Natural killer cell (primary cell): ENCODE results near the gene ST6GAL1. TPM values are rescaled to one million over a fixed set of nuclear protein-coding genes. Genes with fewer than 3 reads are reported as not detected.
A peak's percentile ranks its signal among the peaks of the same experiment; 100 is the strongest.

ENCODE experiments used
- ATAC-seq, 3 donors: fragments of 150-1000 bp in 2 of 3; fragments of 200-7000 bp in 1 of 3; cut with Tn5 transposase; 1 replicate in 1 of 3; 2 replicates in 2 of 3; pipeline ENCODE4 v1.10.0; 2021; ENCODE audit warnings: mild to moderate bottlenecking in 2 of 3, moderate library complexity in 2 of 3
- DNase-seq, 2 donors: peaks; one replicate each; pipeline versions ENCODE4 v3.0.0 to v3.0.0-alpha.2; 2013 to 2021; ENCODE audit warnings: mixed read lengths in 1 of 2
- H3K27ac ChIP-seq: one replicate; pipeline ENCODE4 v1.5.1; 2013; ENCODE audit warnings: mild to moderate bottlenecking, low read length
- H3K27me3 ChIP-seq: one replicate; pipeline ENCODE4 v1.6.1; 2013; ENCODE audit warnings: low read length; ENCODE audit not compliant: control insufficient read depth, insufficient read depth
- H3K36me3 ChIP-seq: one replicate; pipeline ENCODE4 v1.6.1; 2013; ENCODE audit warnings: low read length; ENCODE audit not compliant: control insufficient read depth, insufficient read depth
- H3K4me1 ChIP-seq: one replicate; pipeline ENCODE4 v1.6.1; 2013; ENCODE audit warnings: low read length; ENCODE audit not compliant: control insufficient read depth, insufficient read depth
- H3K4me3 ChIP-seq: one replicate; pipeline ENCODE4 v1.5.1; 2013; ENCODE audit warnings: low read length
- H3K9me3 ChIP-seq: one replicate; pipeline ENCODE4 v1.6.1; 2013; ENCODE audit warnings: low read length; ENCODE audit not compliant: control insufficient read depth, insufficient read depth
- H3K27ac Mint-ChIP-seq, 2 donors: one replicate each; pipeline ENCODE4 v1.8.0; 2022; ENCODE audit warnings: mild to moderate bottlenecking in 2 of 2, mixed read lengths in 2 of 2, moderate library complexity in 1 of 2
- H3K27me3 Mint-ChIP-seq, 2 donors: one replicate each; pipeline ENCODE4 v1.8.0; 2022; ENCODE audit warnings: low read depth in 2 of 2, mixed read lengths in 2 of 2
- H3K36me3 Mint-ChIP-seq: one replicate; pipeline ENCODE4 v1.8.0; 2022; ENCODE audit warnings: mixed read lengths
- H3K4me1 Mint-ChIP-seq, 2 donors: one replicate each; pipeline ENCODE4 v1.8.0; 2022; ENCODE audit warnings: mixed read lengths in 2 of 2
- H3K4me3 Mint-ChIP-seq: one replicate; pipeline ENCODE4 v1.8.0; 2022; ENCODE audit warnings: mild to moderate bottlenecking, moderate library complexity, mixed read lengths
- H3K9me3 Mint-ChIP-seq, 2 donors: one replicate each; pipeline ENCODE4 v1.8.0; 2022; ENCODE audit warnings: mixed read lengths in 2 of 2
- WGBS: methylation state at CpG from one replicate; pipeline ENCODE4 v1.1.7; 2013; ENCODE audit warnings: missing lambda C conversion rate; ENCODE audit not compliant: insufficient coverage; 5-methylcytosine and 5-hydroxymethylcytosine counted together
- intact Hi-C: fragments of 100-400 bp; cut with micrococcal nuclease; formaldehyde crosslinking; loops from one replicate; pipeline ENCODE4 v1.14.2; 2022
- total RNA-seq, 4 donors: library from RNA; stranded (reverse); fragments of 120-200 nt in 1 of 4; gene quantifications; one replicate each; pipeline versions ENCODE4 v1.2.3 to v1.2.4, GENCODE V29; 2013 to 2022
- TF ChIP-seq, protein P1 (sequence below): fragments of 200-600 bp; IDR thresholded peaks from one replicate; pipeline ENCODE4 v1.8.0; 2022; ENCODE audit warnings: antibody characterized with exemption

ST6GAL1 gene
- total RNA-seq, 3 donors from 2014 or later (not counting 1 experiment from before 2014, with no cell fraction given), result 121 to 182 (median 146) TPM

DNA sequence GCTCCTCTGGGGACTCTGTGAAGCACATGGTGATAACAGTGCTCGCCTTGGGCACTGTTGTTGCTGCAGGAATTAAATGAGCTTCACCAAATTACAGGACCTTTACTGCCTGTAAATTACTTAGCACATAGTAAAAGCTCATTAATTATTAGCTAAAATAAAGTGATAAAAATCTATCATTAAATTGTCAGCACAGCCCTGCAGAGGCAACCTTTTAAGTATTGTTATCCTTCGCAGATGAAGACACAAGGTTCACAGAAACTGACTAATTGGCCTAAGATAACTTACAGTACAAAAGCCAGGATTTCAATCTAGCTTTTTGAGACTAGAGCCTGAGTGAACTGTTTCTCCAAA is 96.0 kb downstream of the ST6GAL1 start:
- no peaks in the 10 kb centered on the region for H3K27me3 ChIP-seq

DNA sequence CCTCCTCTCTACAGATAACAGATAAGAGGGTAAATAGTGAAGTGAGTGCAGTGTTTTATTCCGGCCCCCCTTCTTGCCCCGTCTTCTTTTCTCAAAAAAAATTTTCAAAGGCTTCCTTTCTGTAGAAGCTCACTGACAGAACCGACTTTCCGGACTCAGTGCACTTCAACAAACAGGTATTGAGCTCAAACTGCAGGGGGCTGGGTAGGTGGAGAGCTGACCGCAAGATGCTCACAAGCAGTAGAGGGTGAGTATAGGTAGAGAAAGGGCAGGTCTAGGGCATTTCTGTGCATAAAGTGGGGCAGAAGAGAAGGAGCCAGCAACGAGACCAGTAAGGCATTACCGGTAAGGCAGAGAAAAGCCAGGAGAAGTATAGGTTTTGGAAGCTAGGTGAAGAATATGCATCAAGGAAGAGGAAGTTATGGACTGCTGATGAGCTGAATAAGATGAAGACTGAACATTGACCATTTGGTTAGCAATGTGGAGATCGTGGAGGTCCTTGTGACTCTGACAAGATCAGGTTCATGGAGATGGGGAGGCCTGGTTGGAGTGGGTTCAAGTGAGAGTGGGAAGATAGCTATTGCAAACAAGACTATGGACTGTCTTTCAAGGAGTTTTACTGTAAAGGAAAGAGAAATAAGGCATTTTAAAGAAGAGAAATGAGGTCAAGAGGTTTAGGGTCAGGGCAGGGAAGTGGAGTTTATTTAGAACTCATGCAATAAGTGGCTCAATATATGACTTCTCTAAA is 97.4 kb downstream of the ST6GAL1 start:
- TF ChIP-seq, protein P1, sequence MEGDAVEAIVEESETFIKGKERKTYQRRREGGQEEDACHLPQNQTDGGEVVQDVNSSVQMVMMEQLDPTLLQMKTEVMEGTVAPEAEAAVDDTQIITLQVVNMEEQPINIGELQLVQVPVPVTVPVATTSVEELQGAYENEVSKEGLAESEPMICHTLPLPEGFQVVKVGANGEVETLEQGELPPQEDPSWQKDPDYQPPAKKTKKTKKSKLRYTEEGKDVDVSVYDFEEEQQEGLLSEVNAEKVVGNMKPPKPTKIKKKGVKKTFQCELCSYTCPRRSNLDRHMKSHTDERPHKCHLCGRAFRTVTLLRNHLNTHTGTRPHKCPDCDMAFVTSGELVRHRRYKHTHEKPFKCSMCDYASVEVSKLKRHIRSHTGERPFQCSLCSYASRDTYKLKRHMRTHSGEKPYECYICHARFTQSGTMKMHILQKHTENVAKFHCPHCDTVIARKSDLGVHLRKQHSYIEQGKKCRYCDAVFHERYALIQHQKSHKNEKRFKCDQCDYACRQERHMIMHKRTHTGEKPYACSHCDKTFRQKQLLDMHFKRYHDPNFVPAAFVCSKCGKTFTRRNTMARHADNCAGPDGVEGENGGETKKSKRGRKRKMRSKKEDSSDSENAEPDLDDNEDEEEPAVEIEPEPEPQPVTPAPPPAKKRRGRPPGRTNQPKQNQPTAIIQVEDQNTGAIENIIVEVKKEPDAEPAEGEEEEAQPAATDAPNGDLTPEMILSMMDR, result no peak
- peak overlapping the region; percentile 43 for H3K27ac ChIP-seq
- Mint-ChIP-seq H3K36me3 (no peaks in the 10 kb centered on the region), H3K9me3 (no peaks in the 10 kb centered on the region), H3K4me1 (peaks cover 69 to 77% of the 10 kb centered on the region in 2 donors), H3K27me3 (no peaks in the 10 kb centered on the region), H3K4me3 (peak overlapping the region; percentile 67), H3K27ac (peak overlapping the region; percentile 67 to 72)
- intact Hi-C loops, result no loop called here
- H3K4me3 ChIP-seq, result no peak overlapping the region
- no peaks in the 10 kb centered on the region for H3K36me3 ChIP-seq
- DNase-seq (peak in 1 of 2 donors; percentile 88), ATAC-seq (peak; percentile 19 to 45 (median 34))
- H3K4me1 ChIP-seq, result peaks cover 62% of the 10 kb centered on the region
- H3K27me3 ChIP-seq, result no peaks in the 10 kb centered on the region
- 44% methylated on average over 7 of the region's 8 CpGs for WGBS
- H3K9me3 ChIP-seq, result peaks cover 2% of the 10 kb centered on the region

More for the DNA sequence above, 96.0 kb downstream of the ST6GAL1 start:
- WGBS, result 60% methylated on average over 2 of the region's 2 CpGs
- ATAC-seq (no peak), DNase-seq (no peak)
- no peaks in the 10 kb centered on the region for H3K27me3 Mint-ChIP-seq
- Histone ChIP-seq H3K4me1 (peaks cover 56% of the 10 kb centered on the region), H3K4me3 (no peak overlapping the region), H3K9me3 (peaks cover 2% of the 10 kb centered on the region), H3K36me3 (no peaks in the 10 kb centered on the region), H3K27ac (peak overlapping the region; percentile 42)
- H3K4me3 Mint-ChIP-seq, result peak overlapping the region; percentile 70
- H3K27ac Mint-ChIP-seq, result peak overlapping the region; percentile 88 to 93
- intact Hi-C loops, result no loop called here
- TF ChIP-seq, protein P1, result no peak
- H3K4me1 Mint-ChIP-seq, result peaks cover 67 to 76% of the 10 kb centered on the region in 2 donors
- H3K9me3 Mint-ChIP-seq, result no peaks in the 10 kb centered on the region
- no peaks in the 10 kb centered on the region for H3K36me3 Mint-ChIP-seq

DNA sequence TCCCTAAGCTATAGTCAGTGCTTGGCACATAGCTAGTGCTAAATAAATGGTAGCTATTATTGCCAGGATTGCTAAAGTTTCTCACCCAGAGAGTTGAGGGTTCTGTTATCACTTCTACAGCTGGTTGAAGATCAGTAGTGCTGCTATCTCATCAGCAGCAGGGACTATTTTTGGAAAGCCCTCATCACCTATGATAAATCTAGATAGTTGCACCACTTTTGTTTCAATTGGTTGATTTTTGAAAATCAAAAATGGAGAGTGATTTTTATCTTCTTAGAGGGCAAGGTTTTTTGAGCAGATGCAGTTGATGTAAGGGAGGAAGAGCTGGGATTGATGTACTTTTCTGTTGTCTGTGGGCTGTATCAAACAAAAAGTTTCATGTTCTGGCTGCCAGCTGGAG is 101.6 kb downstream of the ST6GAL1 start:
- Mint-ChIP-seq H3K9me3 (no peaks in the 10 kb centered on the region), H3K27ac (peak overlapping the region; percentile 67 to 81), H3K27me3 (no peaks in the 10 kb centered on the region), H3K4me3 (peak overlapping the region; percentile 71), H3K36me3 (peaks cover 14% of the 10 kb centered on the region), H3K4me1 (peaks cover 64 to 69% of the 10 kb centered on the region in 2 donors)
- H3K4me1 ChIP-seq, result peaks cover 46% of the 10 kb centered on the region
- DNase-seq (no peak), ATAC-seq (peak in 2 of 3 donors; percentile 30 to 33)
- TF ChIP-seq, protein P1, result no peak
- H3K9me3 ChIP-seq, result peaks cover 4% of the 10 kb centered on the region
- peaks cover 4% of the 10 kb centered on the region for H3K36me3 ChIP-seq
- intact Hi-C loops, result no loop called here
- H3K27me3 ChIP-seq, result no peaks in the 10 kb centered on the region
- peak overlapping the region; percentile 3 for H3K27ac ChIP-seq
- no peak overlapping the region for H3K4me3 ChIP-seq
